Activated CD4-positive, alpha-beta T cell treated with anti-CD3 and anti-CD28 coated beads, Interleukin-2, amount 50 U/mL, for 1 hour (primary cell): ENCODE results near the gene ABCD3.

Experiments
- DNase-seq: peaks from one replicate; pipeline ENCODE4 v3.0.0-alpha.2; 2020

Gene ABCD3

DNA sequence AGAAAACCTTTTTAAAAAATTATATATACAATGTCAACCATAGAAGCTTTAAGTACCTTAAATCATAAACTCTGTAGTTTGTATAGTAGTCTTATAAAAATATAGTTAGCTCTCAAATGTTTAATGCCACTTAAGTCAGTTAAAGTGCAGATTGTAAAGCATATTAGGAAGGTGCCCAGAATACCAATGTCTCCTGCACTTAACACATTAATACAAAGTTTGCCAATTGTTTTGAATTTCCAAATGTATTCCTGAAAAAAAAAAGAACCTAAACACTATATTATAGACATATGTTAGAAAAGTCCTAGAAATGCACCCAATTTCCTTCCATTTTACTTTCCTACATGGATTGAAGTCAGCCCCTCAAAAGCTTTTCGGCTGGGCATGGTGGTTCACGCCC lies 111.2 kb downstream of the ABCD3 start:
- no peak for DNase-seq

DNA sequence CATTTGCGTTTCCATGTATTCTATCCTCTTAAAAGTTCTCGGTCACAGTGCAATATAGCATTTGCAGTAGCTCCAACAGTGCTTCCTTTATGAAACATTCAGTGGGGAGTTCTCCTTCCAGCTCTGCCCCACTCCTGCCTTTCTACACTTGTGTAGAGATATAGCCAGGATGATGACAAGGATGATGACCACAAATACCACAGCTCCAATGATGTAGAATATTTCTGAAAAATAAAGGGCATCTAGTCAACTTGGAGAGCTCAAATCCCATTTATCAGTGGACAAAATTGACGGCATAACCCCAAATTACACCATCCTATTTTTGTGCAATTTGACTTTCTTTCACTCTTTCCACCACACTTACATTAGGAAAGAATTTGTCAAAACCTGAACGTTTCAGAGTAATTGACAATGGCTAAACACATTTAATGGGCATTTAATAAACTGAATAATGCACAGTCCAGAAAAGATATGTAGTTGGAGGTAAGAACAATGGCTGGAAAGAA lies 112.2 kb downstream of the ABCD3 start:
- no peak for DNase-seq

DNA sequence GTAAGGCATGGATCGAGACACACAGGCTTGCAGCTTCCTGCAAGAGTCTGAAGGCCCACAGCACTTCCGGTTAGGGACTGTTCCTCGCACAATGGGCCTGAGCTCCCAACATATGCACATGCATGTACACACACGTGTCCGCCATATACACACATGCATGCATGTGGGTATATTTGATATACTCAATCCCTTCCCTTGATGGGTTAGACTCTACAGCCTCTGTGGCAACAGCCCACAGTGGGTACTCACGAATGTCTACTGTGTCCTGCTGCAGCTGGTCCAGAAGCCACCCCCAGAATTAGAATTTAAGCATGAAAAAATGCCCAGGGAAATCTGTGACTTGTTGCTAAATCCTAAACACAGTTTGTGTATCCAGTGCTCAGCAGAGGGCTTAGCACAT lies 113.5 kb downstream of the ABCD3 start:
- no peak for DNase-seq

DNA sequence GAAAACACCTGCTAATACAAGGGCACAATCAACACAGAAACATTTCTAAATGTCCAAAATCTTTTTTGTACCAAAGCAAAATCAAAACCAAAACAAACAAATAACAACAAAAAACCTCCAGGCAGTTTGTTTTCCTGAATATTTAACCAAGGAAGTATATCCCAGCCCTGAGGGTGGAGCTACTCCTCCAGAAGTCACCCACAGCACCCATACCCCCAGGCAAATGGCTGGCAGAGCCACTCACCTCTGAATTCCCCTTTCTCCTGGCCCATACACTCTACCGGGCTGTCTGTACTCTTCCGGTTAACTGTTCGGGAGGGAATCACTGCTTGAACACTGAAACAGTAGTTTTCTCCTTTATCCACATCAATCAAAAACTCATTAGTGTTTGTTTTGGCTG lies 113.9 kb downstream of the ABCD3 start:
- no peak for DNase-seq

DNA sequence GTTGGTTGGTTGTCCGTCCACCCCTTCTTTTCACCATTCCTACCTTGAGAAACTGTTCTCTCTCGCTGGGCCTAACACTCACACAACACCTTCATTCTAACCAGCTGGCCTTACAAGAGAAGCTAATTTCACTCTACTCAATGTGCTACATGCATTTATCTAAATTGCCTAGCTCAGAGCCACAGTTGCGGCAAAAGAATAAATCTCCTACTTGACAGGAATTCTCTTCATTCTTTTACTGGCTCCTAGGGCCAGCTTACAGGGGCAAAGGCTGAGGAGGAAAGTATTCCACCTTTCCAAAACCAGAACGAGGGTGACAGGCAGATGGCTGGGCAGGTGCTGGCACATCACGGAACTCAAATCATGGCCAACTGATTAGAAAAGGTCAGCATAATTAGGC lies 116.9 kb downstream of the ABCD3 start:
- DNase-seq: no peak

DNA sequence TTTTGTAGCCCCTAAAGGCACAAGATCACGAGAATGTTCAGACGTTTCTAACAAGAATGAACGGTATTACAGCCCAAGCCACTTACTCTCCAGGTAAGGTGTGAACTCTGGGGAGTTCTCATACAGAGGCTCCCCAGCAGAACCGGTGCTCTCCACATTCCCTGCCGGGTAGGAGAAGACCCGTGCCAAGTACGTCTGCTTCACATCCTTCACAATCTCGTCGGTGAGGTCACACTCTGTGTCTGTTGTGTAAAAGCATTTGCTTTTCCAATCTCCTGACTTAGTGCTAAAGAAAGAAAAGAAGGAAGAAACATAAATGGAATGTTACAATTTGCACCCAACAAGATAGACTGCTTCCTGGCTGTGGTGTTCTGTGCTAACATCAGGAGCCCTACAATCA lies 117.7 kb downstream of the ABCD3 start:
- no peak for DNase-seq

DNA sequence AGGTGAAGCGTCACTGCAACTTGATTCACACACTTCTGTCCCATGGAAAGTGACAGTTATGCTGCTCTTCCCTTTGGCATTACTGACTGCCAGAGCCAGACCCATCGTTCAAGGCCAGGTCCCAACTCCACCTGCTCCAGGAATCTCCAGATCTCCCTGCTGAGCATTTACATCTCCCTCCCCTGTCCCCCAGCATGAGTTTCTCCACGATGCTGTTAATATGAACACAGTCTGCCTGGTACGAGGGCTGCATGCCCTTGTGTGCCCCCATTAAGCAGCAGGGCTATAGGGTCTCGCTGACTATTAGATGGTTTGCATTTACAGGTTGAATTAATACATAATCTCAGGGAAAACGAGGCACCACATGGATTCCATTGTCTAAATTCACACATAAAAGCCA lies 119.1 kb downstream of the ABCD3 start:
- DNase-seq: no peak

DNA sequence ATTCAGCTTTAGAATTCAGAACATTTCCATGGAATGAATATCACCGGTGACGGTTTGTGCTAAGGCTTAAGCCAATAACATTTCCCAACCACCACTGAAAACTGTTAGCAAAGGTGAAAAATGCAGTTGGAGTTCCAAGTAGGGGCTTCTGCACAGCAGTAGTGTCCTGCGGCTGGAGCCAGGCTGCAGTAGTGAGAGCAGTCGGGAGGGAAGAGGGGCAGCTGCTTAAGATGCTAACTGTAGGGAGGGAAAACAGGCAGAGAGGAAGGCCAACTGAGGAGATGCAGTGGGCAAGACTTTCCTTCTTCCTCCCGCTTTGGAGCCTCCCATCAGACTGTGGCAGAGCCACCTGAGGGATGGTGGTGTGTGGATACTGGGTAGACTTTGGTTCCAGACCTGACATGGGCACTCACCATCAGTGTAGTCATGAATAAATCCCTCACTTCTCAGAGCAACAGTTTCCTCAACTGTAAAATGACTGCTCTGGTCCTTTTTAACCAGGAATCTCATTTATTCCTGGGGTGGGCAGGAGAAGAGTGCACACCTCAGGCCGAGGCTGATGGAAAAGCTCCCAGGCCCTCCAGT lies 120.1 kb downstream of the ABCD3 start:
- DNase-seq: no peak

DNA sequence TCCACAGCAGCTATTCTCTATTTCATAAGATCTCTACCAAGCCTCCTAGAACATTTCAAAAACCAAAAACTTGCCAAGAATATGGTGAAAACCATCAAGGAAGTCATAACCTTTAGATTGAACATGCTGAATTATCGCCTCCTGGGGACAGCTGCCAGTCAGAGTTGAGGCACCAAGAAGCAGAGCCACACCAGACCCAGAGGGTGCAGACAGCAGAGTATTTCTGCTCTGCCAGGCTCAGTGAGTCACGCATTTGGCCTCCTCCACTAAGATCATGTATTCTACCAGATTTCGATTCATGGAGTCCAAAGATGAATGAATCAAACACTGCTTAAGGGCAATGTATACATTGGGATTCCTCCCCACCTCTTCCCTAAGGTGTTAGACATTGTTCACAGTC lies 121.3 kb downstream of the ABCD3 start:
- DNase-seq: no peak

DNA sequence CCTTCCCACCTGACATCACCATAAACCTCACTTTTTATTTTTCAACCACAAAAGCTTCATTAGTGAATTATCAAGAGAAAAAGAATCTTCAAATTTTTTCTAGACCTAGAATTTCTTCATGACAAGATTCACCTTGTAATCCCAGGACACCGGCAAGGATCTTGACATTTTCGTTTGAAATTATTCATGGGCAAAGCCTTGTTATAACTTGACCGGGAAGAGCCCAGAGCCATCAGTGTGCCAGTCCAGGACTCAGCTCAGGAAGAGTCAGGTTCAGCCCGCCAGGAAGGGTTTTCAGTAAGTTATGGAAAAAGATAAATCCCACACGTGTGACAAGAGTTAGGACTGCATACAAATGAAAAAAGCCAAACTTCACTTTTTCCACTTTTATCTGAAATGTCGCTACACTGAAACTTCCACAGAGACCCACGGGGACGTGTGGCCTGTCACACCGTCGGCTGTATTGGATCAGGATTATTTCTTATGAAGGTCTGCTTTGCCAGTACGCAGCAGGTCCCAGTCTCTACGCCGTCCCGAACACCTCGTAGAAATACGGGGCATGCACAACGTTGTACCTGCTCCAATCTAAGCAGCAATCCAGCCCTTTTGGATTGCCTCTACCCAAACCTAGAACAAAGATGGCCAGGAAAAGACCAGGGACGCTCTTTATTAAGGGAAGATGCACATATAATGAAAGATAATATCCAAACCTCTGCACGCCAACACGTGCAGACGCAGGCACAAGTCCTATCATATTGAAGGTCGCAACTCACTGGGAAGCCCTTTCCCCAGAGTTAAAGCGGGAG lies 122.5 kb downstream of the ABCD3 start:
- no peak for DNase-seq

DNA sequence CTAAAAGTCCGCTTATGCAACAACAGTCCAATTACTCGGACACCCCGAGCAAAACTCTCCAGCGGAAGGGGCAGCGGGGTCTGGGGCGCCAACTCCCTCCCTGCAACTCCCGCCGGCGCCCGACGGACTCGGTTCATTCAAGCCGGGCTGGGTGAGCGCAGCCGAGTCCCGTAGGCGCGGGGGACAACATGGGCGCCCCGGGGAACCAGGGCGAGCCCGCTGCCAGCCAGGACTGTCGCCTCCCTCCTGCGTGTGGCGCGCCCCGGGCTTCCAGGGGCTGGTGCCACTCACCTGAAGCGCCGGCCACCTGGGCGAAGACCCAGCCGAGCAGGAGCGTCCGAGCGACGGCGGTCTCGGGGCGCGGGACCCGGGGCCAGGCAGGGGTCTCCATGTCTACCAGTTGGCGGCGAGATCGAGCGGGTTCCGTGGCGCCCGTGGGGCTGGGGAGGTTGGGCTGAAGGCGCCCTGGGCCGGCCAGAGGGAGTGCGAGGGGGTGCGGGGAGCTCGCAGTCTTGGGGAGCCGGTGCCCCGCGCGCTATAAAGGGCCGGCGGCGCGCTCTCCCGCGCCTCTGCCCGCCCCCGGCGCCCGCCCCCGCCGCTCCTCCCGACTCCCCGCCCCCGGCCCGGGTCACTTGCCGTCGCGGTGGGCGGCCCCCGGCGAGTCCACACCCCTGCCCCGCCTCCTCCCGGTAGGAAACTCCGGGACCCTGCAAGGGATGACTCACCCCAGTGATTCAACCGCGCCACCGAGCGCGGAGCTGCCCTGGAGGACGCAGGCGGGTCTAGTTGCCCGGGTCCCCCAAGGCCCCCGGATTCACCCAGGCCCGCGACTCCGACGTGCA lies 123.3 kb downstream of the ABCD3 start, which contains the start of gene F3:
Gene F3, minus strand, starts transcription at position 514 of the 842 bp plus-strand sequence. Its CDS starts 123 bp downstream, at position 391.
- DNase-seq: peak; percentile 33

DNA sequence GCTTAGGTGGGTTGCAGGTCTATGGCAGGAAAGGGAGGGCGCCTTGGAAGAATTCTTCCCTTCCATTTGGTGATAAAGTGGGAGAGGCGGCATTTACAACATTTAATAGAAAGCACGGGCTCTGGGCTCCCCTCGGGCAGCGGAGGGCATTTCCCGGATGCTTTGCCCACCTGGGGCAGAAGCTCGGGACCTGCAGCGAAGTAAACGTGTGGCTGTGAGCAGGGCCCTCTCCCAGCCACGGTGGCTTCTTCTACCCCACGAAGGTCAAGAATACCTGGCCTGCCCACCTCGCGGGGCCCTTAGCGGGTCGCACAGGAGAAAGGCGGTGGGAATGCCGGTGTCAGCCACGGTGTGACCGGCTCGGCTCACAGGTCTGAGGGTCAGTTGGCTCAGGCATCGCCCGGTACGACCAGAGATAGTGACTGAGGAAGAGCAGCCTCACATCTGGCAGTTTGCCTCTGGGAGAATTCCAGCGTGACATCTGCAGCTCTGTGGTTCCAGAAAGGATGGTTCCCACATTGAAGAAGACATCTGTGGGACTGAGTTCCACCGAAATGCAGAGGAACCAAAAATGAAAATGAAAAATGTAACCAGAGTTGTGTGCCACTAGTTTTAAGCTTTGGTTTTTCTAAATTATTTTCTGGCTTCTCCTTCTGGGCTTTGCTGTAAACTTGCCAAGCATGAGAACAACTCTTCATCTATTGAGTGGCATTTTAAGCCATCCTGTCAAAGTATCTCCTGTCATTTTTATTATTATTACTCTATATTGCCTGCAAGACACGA lies 124.1 kb downstream of the ABCD3 start:
- DNase-seq: no peak

DNA sequence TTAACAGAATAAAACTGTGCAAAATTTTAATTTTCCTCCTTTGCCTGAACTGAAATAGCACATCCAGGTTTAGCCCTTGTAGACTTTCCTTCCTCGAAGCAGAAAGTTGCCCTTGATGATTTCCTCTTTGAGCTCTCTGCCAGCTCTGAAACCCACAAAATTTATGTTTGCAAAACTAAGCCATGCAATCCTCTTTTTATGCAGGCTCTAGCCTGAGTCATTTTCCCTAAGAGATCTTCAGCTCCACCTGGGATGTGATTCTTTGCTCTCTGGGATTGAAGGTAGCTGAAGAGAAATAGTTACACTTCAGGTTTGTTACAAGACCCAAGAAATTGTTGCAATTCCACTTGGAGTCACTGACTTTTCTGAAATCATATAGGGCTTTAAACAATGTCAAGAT lies 124.8 kb downstream of the ABCD3 start:
- DNase-seq: no peak

DNA sequence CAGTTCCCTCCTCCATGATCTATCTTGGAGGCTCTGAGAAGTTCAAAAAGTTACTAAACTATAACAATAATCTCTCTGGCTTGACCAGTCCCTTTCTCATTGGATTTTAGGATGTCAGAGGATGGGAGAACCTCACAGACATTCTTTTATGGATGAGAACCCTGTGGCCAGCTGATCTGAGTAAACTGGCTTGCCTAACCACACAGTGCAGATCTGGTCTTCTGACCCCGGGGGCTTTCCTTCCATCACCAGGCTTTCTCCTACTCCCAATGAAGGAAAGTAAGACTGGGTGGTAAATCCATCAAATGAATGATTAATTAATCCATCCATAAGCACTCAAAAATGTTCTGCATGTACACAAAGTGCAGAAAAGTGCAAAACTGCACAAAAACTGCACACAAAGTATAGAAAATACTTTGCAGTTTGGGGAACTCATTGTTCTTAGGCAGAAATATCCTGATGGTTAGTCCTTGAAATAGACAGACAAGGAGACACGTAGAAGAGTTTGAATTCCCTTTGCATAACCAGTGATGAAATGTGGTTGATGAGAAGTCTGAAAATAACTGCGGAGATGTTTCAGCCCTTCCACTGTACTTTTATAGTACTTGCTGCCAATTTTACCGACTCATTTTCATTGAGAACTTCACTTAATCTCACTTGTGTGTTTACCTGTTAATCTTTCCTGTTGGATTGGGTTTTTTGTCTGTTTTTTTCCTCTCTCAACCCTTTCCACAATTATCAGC lies 125.9 kb downstream of the ABCD3 start:
- no peak for DNase-seq

DNA sequence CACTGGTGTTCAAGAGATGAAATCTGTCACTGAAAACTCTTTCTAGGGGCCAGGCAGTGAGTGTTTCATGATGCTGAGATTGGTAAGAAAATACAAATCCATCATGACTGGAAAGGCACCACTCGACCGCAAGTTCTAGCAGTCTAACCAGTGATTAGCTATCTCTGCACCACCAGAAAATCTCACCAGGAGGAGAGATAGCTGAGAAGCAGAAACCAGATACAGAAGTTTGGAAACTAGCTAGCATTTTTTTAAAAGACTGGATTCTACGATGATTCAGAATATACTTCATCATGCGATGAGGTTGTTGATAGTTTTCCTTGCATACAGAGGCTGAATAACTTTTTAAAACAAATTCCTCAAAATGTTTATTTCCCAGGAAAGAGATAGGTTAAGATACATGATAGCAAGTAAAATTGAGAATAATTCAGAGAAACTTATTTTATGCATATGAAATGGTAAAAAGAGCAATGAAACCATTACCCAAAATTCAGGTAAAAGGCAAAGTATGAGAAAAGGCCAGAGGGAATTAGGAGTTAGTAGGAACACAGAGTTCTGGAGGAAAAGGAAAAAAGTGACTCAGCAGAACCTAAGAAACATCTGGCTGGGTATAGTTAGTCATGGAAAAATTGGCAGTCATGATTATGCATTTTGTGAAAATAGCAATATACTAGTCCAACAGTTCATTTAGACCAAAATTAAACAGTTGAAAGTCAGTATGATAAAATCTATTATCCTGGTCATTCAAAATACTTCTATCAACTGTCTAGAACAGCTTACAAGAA lies 126.7 kb downstream of the ABCD3 start:
- no peak for DNase-seq

DNA sequence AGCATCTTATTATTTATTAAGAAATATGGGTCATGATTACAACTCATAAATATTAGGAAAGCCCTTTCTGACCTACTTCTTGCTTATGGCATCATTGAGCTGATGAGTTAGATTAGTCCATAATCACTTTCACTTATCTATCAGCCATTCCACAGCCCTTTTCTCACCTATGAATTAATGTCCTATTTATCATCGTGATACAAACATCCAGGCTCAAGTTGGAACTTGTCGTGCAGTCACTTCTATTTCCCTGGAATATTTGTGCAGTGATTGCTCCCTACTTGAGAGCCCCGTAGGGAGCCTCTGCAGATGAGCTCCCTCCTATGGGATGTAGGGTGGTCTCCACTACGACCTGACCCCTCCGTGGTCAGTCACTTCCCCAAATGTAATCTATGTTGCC lies 131.5 kb downstream of the ABCD3 start:
- DNase-seq: no peak

DNA sequence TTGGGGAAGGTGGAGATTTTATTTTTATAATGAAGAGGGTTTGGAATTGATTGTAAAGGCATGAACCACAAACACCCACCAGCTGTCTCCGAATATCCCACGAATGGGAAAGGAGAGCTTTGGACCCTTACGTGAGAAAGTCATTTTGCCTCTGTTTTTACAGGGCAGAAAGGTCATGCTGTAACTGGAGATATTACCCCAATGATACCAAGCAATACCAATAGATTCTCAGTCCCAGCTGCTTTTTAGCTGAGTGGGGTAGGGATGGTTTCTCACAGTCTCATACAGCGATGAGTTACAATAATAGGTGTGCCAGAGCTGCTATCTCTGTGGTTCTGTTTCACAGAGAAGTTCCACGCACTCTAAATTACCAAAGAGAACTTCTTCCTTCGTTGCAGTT lies 132.2 kb downstream of the ABCD3 start:
- DNase-seq: no peak

DNA sequence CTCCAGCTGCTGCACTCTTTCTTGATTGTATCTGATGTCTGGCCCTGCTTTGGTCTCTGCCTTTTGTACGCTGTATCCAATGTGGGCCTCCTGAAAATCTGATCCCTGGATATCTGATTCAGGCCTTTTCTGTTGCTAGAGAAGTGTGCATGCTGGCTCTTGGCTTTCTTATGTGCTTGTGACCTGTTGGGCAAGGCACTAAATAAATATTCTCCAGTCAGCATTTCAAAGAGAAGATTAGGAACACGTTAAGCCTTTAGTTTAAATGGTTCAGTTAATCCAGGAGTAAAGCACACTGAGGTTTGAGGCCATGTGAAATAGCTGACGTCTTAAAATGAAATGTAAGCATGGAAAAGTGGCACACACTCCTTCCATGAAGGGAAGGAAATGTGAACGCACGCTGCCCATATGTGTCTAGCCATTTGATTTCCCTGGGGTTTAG lies 132.6 kb downstream of the ABCD3 start:
- DNase-seq: no peak

DNA sequence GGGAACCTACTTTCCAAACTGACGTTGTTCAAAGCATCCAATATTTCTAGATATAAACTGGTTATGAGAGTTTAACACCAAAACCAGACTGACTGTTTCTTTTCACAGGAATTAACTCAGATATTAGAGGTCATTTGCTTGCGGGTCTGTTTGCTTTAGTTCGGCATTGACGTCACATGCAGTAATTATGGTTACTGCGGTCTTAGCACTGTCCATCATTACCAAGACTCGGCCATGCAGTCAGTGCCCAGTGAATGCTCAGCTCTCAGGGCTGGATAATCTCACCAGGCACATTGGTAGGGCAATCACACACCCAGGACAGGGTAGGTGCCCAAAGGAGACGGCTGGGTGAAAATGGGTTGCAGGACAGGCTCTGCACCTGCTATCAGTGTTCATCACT lies 133.3 kb downstream of the ABCD3 start:
- DNase-seq: no peak

DNA sequence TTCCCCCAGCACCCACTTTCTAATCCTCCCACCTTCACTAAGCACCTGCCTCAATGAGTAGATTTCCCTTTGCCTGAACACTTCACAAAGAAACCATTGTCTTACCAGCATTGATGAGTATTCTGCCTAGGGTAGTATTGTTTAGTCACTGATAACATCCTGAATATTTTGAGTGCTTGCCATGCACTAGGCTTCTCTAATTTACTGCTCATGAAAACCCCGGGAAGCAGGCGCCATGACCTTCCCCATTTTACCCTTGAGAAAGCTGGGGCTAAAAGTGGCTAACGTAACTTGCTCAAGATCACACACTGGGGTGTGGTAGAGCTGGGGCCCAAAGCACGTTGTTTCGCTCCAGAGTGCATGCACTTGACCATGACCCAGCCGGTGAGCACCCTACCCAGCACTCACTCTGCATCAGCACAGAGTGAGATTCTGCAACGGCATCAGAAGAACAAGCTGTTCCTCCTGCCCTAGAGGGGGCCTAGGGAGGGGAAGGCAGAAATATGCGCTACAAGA lies 133.9 kb downstream of the ABCD3 start:
- no peak for DNase-seq

DNA sequence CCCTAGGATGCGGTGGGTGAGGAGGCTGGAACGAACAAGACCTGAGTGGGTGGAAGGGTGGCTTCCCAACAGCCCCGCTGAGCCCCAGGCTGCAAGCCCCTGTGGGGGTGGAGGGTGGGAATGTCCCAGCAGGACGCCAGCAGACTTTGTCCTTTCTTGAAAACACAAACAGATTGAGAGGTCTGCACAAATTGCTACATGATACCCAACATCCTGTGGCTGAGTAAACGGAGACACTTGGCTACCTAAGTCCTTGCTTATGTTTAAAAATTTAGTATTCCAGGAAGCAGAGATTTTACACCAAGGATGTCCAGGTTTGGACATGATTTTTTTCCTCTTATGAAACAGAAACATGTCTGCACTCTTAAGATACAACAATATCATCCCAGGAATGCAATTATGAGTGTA lies 135.1 kb downstream of the ABCD3 start:
- no peak for DNase-seq
